Stimulated activated CD4-positive, alpha-beta T cell treated with anti-CD3 and anti-CD28 coated beads, Interleukin-12 subunit alpha, Interleukin-12 subunit beta, amount 100 ng/mL, for 48 hours (primary cell): ENCODE measurements around the gene NEU4.

ENCODE experiments used
- DNase-seq, 3 donors: peaks; one replicate each; pipeline ENCODE4 v3.0.0-alpha.2; 2020; ENCODE audit warnings: low read depth in 2 of 3, low spot score in 1 of 3

Gene NEU4

GRCh38 chr2:241862775-241863535 is 54.0 kb downstream of the NEU4 start:
- DNase-seq: no peak

DNA sequence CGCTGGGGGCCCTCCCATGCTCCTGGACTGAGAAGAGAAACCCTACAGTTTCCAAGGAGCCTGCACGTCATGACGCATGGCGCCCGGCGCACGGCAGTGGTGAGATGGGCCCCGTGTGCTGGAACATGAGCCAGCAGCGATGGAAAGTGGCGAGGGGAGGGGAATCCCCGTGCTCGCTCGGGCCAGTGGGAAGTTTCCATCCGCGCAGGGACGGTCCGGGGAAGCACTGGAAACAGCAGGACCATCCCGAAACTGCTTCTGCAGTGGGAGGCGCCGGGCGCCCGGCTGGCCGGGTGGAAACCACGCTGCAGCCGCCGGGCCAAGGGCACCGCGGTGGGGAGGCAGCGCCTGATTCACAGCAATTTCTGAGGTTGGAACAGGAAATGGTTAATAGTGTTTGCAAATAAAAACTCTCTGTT is 54.6 kb downstream of the NEU4 start:
- peak; percentile 61 to 83 (median 73) for DNase-seq

DNA sequence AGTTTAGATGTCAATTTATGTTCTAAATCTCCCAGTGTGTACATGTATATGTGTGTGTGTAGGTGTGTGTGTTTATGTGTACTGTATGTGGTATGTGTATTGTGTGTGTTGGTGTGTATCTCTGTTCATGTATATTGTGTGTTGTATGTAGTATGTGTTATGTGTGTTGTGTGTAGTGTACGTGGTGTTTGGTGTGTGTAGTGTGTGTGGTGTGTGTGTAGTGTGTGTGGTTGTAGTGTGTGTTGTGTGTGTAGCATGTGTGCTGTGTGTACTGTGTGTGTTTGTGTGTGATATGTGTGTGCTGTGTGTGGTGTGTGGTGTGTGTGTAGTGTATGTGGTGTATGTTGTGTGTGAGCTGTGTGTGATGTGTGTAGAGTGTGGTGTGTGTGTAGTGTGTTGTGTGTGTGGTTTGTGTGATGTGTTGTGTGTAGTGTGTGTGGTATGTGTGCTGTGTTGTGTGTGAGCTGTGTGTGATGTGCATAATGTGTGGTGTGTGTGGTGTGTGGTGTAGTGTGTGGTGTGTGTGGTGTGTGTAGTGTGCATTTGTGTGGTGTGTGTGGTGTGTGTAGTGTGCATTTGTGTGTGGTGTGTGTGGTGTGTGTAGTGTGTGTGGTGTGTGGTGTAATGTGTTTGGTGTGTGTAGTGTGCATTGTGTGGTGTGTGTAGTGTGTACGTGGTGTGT is 55.3 kb downstream of the NEU4 start:
- no peak for DNase-seq

DNA sequence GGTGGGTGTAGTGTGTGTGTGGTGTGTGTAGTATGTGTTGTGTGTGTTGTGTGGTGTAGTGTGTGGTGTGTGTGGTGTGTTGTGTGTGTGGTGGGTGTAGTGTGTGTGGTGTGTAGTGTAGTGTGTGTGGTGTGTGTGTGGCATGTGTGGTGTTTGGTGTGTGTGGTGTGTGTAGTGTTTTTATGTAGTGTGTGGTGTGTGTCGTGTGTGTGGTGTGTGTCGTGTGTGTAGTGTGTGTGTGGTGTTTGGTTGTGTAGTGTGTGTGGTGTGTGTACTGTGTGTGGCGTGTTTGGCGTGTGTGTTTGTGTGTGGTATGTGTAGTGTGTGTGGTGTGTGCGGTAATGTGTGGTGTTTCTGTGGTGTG is 55.8 kb downstream of the NEU4 start:
- DNase-seq: no peak

GRCh38 chr2:241865416-241865956 is 56.5 kb downstream of the NEU4 start:
- DNase-seq: no peak

DNA sequence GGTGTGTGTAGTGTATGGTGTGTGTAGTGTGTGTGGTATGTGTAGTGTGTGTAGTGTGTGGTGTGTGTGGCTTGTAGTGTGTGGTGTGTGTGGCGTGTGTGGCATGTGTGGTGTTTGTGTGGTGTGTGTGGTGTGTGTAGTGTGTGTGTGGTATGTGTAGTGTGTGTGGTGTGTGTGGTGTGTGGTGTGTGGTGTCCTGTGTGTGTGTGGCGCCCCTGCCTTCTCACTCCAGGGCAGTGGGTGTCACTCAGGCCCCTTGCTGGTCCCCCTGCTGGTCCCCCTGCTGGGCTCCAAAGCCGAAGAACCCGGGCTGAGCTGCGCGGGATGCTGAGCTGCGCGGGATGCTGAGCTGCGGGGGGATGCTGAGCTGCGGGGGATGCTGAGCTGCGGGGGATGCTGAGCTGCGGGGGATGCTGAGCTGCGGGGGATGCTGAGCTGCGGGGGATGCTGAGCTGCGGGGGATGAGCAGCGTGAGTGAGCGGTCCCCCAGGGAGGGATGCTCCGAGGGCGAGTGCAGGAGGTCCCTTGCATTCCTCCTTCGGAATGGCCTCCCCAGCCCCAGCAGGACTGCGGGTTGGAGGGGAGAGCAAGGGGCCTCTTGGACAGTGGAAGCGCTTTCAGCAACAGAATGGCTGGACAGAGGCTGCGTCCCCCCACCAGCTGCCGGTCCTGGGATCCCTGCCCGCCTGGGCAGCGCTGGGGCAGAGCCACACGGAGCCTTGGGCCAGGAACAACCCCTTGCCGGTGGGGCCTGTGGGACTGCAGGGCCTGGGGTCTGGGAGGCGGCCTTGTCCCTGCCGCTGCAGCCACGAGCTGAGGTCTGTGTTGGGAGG is 57.2 kb downstream of the NEU4 start:
- DNase-seq: no peak
